HEK293 (cell line): Measurements from ENCODE around the gene SEC22A.

Experiments
- CTCF ChIA-PET: fragments of 350-600 bp; formaldehyde crosslinking; extraction: SDS; loops from one replicate; lab custom pipeline; 2021; ENCODE audit warnings: antibody characterized with exemption; lab: Yijun Ruan, JAX
- POLR2A ChIA-PET: fragments of 300-600 bp; formaldehyde crosslinking; extraction: SDS; loops from one replicate; lab custom pipeline; 2020; ENCODE audit warnings: antibody characterized with exemption, inconsistent platforms; lab: Yijun Ruan, JAX
- H3K27ac ChIP-seq: fragments of 200-500 bp; sonication (Bioruptor generic); 2 replicates; pipeline ENCODE4 v1.5.1; 2014; ENCODE audit warnings: low read depth, low read length, control low read depth, inconsistent platforms; ENCODE audit errors: extremely low read depth
- H3K36me3 ChIP-seq, 2 experiments: fragments of 200-500 bp in 1 of 2; sonication (Bioruptor generic) in 1 of 2; 1 replicate in 1 of 2; 2 replicates in 1 of 2; pipeline ENCODE4 v1.5.1; 2014 to 2017; ENCODE audit warnings: inconsistent platforms in 2 of 2, low read length in 2 of 2; ENCODE audit not compliant: control insufficient read depth in 2 of 2, insufficient read depth in 1 of 2
- H3K4me1 ChIP-seq: fragments of 200-500 bp; sonication (Bioruptor generic); 2 replicates; pipeline ENCODE4 v1.5.1; 2014; ENCODE audit warnings: mild to moderate bottlenecking, low read length, inconsistent platforms; ENCODE audit not compliant: control insufficient read depth, insufficient read depth
- H3K4me3 ChIP-seq: 2 replicates; pipeline ENCODE4 v1.5.1; 2011; ENCODE audit warnings: low read depth, mild to moderate bottlenecking, control low read depth, low read length, moderate library complexity
- H3K9me3 ChIP-seq: fragments of 200-500 bp; sonication (Bioruptor generic); 2 replicates; pipeline ENCODE4 v1.5.1; 2014; ENCODE audit warnings: low read depth, low read length, inconsistent platforms; ENCODE audit not compliant: control insufficient read depth, insufficient read depth
- BCL11A ChIP-seq: fragments of 450-650 bp; formaldehyde crosslinking; IDR thresholded peaks from 2 replicates; pipeline ENCODE4 v1.5.1; 2016; ENCODE audit warnings: low read depth, missing biosample characterization, missing genetic modification characterization
- MZF1 ChIP-seq: fragments of 450-650 bp; formaldehyde crosslinking; IDR thresholded peaks from 2 replicates; pipeline ENCODE4 v1.5.1; 2017; ENCODE audit warnings: missing biosample characterization, missing genetic modification characterization, borderline replicate concordance
- PRDM1 ChIP-seq: fragments of 450-650 bp; formaldehyde crosslinking; IDR thresholded peaks from 2 replicates; pipeline ENCODE4; 2016; ENCODE audit warnings: missing biosample characterization, missing genetic modification characterization
- SP2 ChIP-seq: fragments of 450-650 bp; formaldehyde crosslinking; IDR thresholded peaks from 2 replicates; pipeline ENCODE4 v1.5.1; 2016; ENCODE audit warnings: missing biosample characterization, missing genetic modification characterization
- ZBTB44 ChIP-seq: fragments of 450-650 bp; IDR thresholded peaks from 2 replicates; pipeline ENCODE4 v1.5.1; 2018; ENCODE audit warnings: missing biosample characterization, mild to moderate bottlenecking, missing genetic modification characterization
- ZFP37 ChIP-seq: fragments of 450-650 bp; formaldehyde crosslinking; IDR thresholded peaks from 2 replicates; pipeline ENCODE4 v1.5.1; 2016; ENCODE audit warnings: missing biosample characterization, missing genetic modification characterization
- ZNF133 ChIP-seq: fragments of 450-650 bp; formaldehyde crosslinking; IDR thresholded peaks from 2 replicates; pipeline ENCODE4 v1.5.1; 2016; ENCODE audit warnings: missing biosample characterization, missing genetic modification characterization
- ZNF148 ChIP-seq: fragments of 450-650 bp; formaldehyde crosslinking; IDR thresholded peaks from 2 replicates; pipeline ENCODE4 v1.5.0; 2017; ENCODE audit warnings: missing biosample characterization, missing genetic modification characterization, borderline replicate concordance
- ZNF174 ChIP-seq: fragments of 450-650 bp; formaldehyde crosslinking; IDR thresholded peaks from 2 replicates; pipeline ENCODE4 v1.5.0; 2017; ENCODE audit warnings: missing biosample characterization, mild to moderate bottlenecking, missing genetic modification characterization
- ZNF184 ChIP-seq: fragments of 450-650 bp; IDR thresholded peaks from 2 replicates; pipeline ENCODE4 v1.5.1; 2018; ENCODE audit warnings: missing biosample characterization, mild to moderate bottlenecking, missing genetic modification characterization
- ZNF214 ChIP-seq: fragments of 450-650 bp; formaldehyde crosslinking; IDR thresholded peaks from 2 replicates; pipeline ENCODE4 v1.5.1; 2017; ENCODE audit warnings: missing biosample characterization, mild to moderate bottlenecking, missing genetic modification characterization, borderline replicate concordance
- ZNF239 ChIP-seq: fragments of 450-650 bp; formaldehyde crosslinking; IDR thresholded peaks from 2 replicates; pipeline ENCODE4 v1.5.1; 2016; ENCODE audit warnings: missing biosample characterization, missing genetic modification characterization
- ZNF280C ChIP-seq: fragments of 450-650 bp; formaldehyde crosslinking; IDR thresholded peaks from 2 replicates; pipeline ENCODE4 v1.5.1; 2016; ENCODE audit warnings: missing biosample characterization, missing genetic modification characterization
- ZNF37A ChIP-seq: fragments of 450-650 bp; IDR thresholded peaks from 2 replicates; pipeline ENCODE4 v1.5.1; 2018; ENCODE audit warnings: missing biosample characterization, missing genetic modification characterization
- ZNF529 ChIP-seq: fragments of 450-650 bp; formaldehyde crosslinking; IDR thresholded peaks from 2 replicates; pipeline ENCODE4 v1.5.1; 2017; ENCODE audit warnings: missing genetic modification characterization, missing biosample characterization; ENCODE audit not compliant: insufficient replicate concordance
- ZNF777 ChIP-seq: fragments of 450-650 bp; formaldehyde crosslinking; IDR thresholded peaks from 2 replicates; pipeline ENCODE4 v1.5.1; 2017; ENCODE audit warnings: missing biosample characterization, missing genetic modification characterization, borderline replicate concordance
- ZNF843 ChIP-seq: fragments of 450-650 bp; formaldehyde crosslinking; IDR thresholded peaks from 2 replicates; pipeline ENCODE4 v1.5.1; 2016; ENCODE audit warnings: missing biosample characterization, missing genetic modification characterization
- ZSCAN30 ChIP-seq: fragments of 450-650 bp; IDR thresholded peaks from 2 replicates; pipeline ENCODE4 v1.5.1; 2018; ENCODE audit warnings: missing biosample characterization, mild to moderate bottlenecking, missing genetic modification characterization, moderate library complexity
- TF ChIP-seq, protein P1 (sequence below): fragments of 450-650 bp; formaldehyde crosslinking; IDR thresholded peaks from 2 replicates; pipeline ENCODE4 v1.5.1; 2017; ENCODE audit warnings: missing biosample characterization, missing genetic modification characterization
- TF ChIP-seq, protein P2 (sequence below): fragments of 450-650 bp; formaldehyde crosslinking; conservative IDR thresholded peaks from 2 replicates; pipeline ENCODE4 v1.5.1; 2016; ENCODE audit warnings: low read depth, missing biosample characterization, missing genetic modification characterization

SEC22A gene

DNA sequence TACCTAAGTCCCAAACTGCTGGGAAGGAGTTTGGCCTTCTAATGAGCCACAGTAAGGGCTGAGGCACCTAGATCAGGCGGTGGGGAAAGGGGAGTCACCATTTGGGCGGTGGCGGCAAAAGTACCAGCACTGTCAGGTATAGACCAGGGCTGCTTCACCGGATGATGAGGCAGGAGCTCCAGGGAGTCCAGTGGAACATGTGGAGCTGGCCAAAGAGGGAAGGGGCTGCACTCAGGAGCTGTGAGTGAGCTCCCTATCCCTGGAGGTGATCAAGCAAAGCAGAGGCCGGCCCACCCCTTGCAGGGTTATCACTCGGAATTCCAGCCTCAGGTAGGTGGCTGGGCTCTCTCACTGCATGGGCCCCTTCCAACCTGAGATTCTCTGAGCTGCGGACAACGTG is 108.4 kb downstream of the SEC22A start:
- no peak for TF ChIP-seq ZNF239 (tag by site-specific recombination)
- TF ChIP-seq ZBTB44 = no peak
- Histone ChIP-seq H3K4me1 (no peaks in the 10 kb centered on the region), H3K4me3 (no peak overlapping the region), H3K36me3 (no peaks in the 10 kb centered on the region), H3K9me3 (no peaks in the 10 kb centered on the region), H3K27ac (no peak overlapping the region)
- CTCF ChIA-PET = no interaction called here
- POLR2A ChIA-PET = no interaction called here

- POLR2A ChIA-PET = no interaction called here
- Histone ChIP-seq H3K4me1 (no peaks in the 10 kb centered on the region), H3K9me3 (no peaks in the 10 kb centered on the region), H3K4me3 (no peak overlapping the region), H3K36me3 (no peaks in the 10 kb centered on the region), H3K27ac (no peak overlapping the region)
- CTCF ChIA-PET = no interaction called here
- TF ChIP-seq ZNF214 (tag by site-specific recombination) (no peak), ZNF529 (tag by site-specific recombination) (no peak), SP2 (no peak), ZNF777 (tag by site-specific recombination) (no peak), PRDM1 (tag by site-specific recombination) (no peak)
- TF ChIP-seq, protein P1, sequence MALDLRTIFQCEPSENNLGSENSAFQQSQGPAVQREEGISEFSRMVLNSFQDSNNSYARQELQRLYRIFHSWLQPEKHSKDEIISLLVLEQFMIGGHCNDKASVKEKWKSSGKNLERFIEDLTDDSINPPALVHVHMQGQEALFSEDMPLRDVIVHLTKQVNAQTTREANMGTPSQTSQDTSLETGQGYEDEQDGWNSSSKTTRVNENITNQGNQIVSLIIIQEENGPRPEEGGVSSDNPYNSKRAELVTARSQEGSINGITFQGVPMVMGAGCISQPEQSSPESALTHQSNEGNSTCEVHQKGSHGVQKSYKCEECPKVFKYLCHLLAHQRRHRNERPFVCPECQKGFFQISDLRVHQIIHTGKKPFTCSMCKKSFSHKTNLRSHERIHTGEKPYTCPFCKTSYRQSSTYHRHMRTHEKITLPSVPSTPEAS = no peak
- TF ChIP-seq, protein P2, sequence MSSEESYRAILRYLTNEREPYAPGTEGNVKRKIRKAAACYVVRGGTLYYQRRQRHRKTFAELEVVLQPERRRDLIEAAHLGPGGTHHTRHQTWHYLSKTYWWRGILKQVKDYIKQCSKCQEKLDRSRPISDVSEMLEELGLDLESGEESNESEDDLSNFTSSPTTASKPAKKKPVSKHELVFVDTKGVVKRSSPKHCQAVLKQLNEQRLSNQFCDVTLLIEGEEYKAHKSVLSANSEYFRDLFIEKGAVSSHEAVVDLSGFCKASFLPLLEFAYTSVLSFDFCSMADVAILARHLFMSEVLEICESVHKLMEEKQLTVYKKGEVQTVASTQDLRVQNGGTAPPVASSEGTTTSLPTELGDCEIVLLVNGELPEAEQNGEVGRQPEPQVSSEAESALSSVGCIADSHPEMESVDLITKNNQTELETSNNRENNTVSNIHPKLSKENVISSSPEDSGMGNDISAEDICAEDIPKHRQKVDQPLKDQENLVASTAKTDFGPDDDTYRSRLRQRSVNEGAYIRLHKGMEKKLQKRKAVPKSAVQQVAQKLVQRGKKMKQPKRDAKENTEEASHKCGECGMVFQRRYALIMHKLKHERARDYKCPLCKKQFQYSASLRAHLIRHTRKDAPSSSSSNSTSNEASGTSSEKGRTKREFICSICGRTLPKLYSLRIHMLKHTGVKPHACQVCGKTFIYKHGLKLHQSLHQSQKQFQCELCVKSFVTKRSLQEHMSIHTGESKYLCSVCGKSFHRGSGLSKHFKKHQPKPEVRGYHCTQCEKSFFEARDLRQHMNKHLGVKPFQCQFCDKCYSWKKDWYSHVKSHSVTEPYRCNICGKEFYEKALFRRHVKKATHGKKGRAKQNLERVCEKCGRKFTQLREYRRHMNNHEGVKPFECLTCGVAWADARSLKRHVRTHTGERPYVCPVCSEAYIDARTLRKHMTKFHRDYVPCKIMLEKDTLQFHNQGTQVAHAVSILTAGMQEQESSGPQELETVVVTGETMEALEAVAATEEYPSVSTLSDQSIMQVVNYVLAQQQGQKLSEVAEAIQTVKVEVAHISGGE (tag by site-specific recombination) = no peak
Measured at GRCh38 chr3:123310741-123311140, 109.0 kb downstream of the SEC22A start.

DNA sequence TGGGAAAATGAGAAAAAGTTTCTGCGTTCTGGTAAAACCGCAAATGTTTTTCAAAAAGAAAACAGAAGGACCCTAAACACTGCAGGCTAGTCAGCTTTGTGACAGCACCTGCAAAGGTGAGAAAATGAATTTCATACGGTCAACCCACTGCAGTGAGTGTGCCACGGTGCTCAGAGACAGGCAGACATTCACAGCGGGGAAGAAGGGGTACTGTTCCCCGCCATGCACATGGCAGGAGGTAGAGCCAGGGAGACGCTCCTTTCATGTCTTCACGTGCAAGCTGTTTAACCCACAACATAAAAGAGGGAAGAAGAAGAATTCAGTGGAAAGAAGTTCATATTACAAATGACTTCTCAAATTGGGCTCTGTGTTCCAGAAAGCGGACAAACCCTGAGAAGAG is 109.5 kb downstream of the SEC22A start:
- Histone ChIP-seq H3K27ac (no peak overlapping the region), H3K4me1 (no peaks in the 10 kb centered on the region)
- TF ChIP-seq ZSCAN30 (no peak), ZNF37A (tag by site-specific recombination) (no peak), ZNF280C (tag by site-specific recombination) (no peak), ZNF174 (tag by site-specific recombination) (no peak), ZNF843 (no peak), ZNF133 (tag by site-specific recombination) (no peak), SP2 (no peak), MZF1 (tag by site-specific recombination) (no peak), ZFP37 (tag by site-specific recombination) (no peak), BCL11A (no peak), ZNF184 (tag by site-specific recombination) (no peak), ZNF148 (tag by site-specific recombination) (no peak)
- TF ChIP-seq, all 188 proteins: peak for 0
- no peak overlapping the region for H3K4me3 ChIP-seq
- H3K9me3 ChIP-seq = no peaks in the 10 kb centered on the region
- ChIA-PET CTCF (no interaction called here), POLR2A (no interaction called here)
- H3K36me3 ChIP-seq = no peaks in the 10 kb centered on the region
